ENCODE results near the gene PRICKLE1. TPM values are rescaled to one million over a fixed set of nuclear protein-coding genes. Genes with fewer than 3 reads are reported as not detected.

Gene PRICKLE1
- 7.6 and 12.2 TPM in 2 replicates for polyA plus RNA-seq

DNA sequence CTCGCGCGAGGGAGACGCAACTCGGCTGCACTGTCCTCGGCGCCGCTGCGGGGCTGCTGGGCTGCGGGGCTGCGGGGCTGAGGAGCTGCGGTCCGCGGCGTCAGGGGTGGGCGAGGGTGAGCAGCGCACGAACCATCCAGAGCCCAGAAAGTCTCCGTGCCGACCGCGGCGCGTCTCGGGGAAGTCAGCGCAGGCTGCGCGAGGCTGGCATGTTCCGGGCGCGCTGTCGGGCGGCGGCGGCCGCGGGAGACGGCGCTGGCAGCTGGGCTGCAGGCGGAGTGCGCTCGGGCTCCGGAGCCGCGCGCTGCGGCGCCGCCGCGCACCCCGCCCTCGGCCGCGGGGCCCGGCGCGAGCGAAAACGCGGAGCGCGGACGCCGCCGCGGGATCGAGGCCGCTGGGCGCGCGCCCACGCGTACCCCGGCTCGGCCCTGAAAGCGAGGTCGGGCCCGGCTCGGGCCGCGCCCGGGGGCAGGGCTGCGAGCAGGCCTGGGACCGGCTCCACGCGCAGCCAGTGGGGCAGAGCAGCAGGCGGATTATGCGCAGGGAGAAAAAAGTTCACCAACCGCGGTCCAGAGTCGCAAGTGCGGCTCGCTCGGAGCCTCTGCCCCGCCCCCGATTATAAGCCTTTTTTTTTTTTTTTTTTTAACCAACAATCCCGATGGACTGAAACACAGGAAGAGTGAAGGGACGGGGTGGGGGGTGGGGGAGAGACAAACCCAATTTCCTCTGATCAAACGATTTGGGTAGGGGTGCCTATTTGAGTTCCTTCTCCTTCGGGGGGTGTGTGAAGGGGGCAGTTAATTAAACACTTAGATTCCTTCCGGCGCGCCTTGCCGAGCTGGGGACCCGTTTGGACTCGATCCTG is at the start of gene PRICKLE1:
Gene PRICKLE1, minus strand, starts transcription at position 282 of the 865 bp plus-strand sequence. CDS start 117,230 bp downstream, outside the sequence.

Measured in Purkinje cell (primary cell).